H1 (cell line): ENCODE results near the gene SLC3A2. TPM values are rescaled to one million over a fixed set of nuclear protein-coding genes. Genes with fewer than 3 reads are reported as not detected.

Source experiments
- ASH2L ChIP-seq: fragments of 200-600, 300-600 bp; sonication (generic); IDR thresholded peaks from one replicate; pipeline ENCODE4 v1.7.1; 2017; ENCODE audit warnings: low read length
- ATF2 ChIP-seq: IDR thresholded peaks from 2 replicates; pipeline ENCODE4 v1.6.1; 2012; ENCODE audit warnings: low read length, inconsistent platforms
- BACH1 ChIP-seq: IDR thresholded peaks from 2 replicates; pipeline ENCODE4 v1.6.1; 2012; ENCODE audit warnings: low read length, improper control_type of control experiment
- BCL11A ChIP-seq, 2 experiments: IDR thresholded peaks; one replicate each; pipeline ENCODE4 v1.6.1; 2011; ENCODE audit warnings: low read depth in 2 of 2, low read length in 2 of 2, mild to moderate bottlenecking in 2 of 2
- BRCA1 ChIP-seq: IDR thresholded peaks from 2 replicates; pipeline ENCODE4 v1.6.1; 2012; ENCODE audit warnings: low read depth, low read length, improper control_type of control experiment
- CEBPB ChIP-seq: IDR thresholded peaks from 2 replicates; pipeline ENCODE4 v1.6.1; 2012; ENCODE audit warnings: low read depth, low read length
- CHD1 ChIP-seq: IDR thresholded peaks from 2 replicates; pipeline ENCODE4 v1.6.1; 2012; ENCODE audit warnings: low read depth, low read length, improper control_type of control experiment
- FOSL1 ChIP-seq: IDR thresholded peaks from 2 replicates; pipeline ENCODE4 v1.6.1; 2011; ENCODE audit warnings: mild to moderate bottlenecking, low read depth, low read length, moderate library complexity; ENCODE audit not compliant: insufficient read depth
- GTF2F1 ChIP-seq: IDR thresholded peaks from 2 replicates; pipeline ENCODE4 v1.6.1; 2012; ENCODE audit warnings: low read depth, low read length, improper control_type of control experiment, borderline replicate concordance
- KDM4A ChIP-seq: IDR thresholded peaks from one replicate; pipeline ENCODE4 v1.7.1; 2012; ENCODE audit warnings: low read depth, mild to moderate bottlenecking, moderate library complexity, low read length, inconsistent platforms; ENCODE audit not compliant: severe bottlenecking
- NANOG ChIP-seq: IDR thresholded peaks from 2 replicates; pipeline ENCODE4 v1.6.1; 2011; ENCODE audit warnings: low read length, low read depth, mild to moderate bottlenecking, inconsistent platforms; ENCODE audit not compliant: insufficient read depth, poor library complexity, severe bottlenecking
- NRF1 ChIP-seq: IDR thresholded peaks from 2 replicates; pipeline ENCODE4 v1.6.1; 2011; ENCODE audit warnings: mild to moderate bottlenecking, low read depth, low read length, improper control_type of control experiment
- RFX5 ChIP-seq: IDR thresholded peaks from 2 replicates; pipeline ENCODE4 v1.6.1; 2011; ENCODE audit warnings: low read depth, low read length, improper control_type of control experiment, borderline replicate concordance
- RXRA ChIP-seq: IDR thresholded peaks from 2 replicates; pipeline ENCODE4 v1.6.1; 2011; ENCODE audit warnings: low read depth, mild to moderate bottlenecking, low read length, moderate library complexity; ENCODE audit not compliant: insufficient read depth
- SIN3A ChIP-seq, 2 experiments: IDR thresholded peaks in 1 of 2; conservative IDR thresholded peaks in 1 of 2; 2 replicates each; pipeline ENCODE4 v1.6.1; 2011 to 2012; ENCODE audit warnings: low read length in 2 of 2, improper control_type of control experiment in 1 of 2, low read depth in 1 of 2, mild to moderate bottlenecking in 1 of 2
- polyA plus RNA-seq, 7 experiments: library from polyadenylated mRNA; depleted of rRNA in 3 of 7; stranded (reverse) in 5 of 7; unstranded in 2 of 7; fragments of >200 nt in 5 of 7; fragments of 200-250 nt in 2 of 7; gene quantifications; 1 replicate in 5 of 7; 2 replicates in 1 of 7; 4 replicates in 1 of 7; pipeline versions ENCODE4 v1.2.1 to v1.2.3, GENCODE V29; 2011 to 2013; ENCODE audit warnings: missing spikeins in 2 of 7, mixed read lengths in 2 of 7
- total RNA-seq: library from RNA; stranded (reverse); fragmentation: NEBNext Ultra II Directional; extraction: Animal tissue kit (Norgen Biotek cat#: 25700); gene quantifications from 2 replicates; pipeline ENCODE4 v1.2.1, GENCODE V29; 2021
- TF ChIP-seq, protein P1 (sequence below), 3 experiments: IDR thresholded peaks; 1 replicate in 2 of 3; 2 replicates in 1 of 3; pipeline versions ENCODE4 v1.5.1 to v1.6.1; 2011; ENCODE audit warnings: low read length in 3 of 3, mild to moderate bottlenecking in 3 of 3, inconsistent platforms in 2 of 3, low read depth in 1 of 3, moderate library complexity in 1 of 3; ENCODE audit not compliant: insufficient read depth in 1 of 3; ENCODE audit errors: control extremely low read depth in 1 of 3
- TF ChIP-seq, protein P2 (sequence below): IDR thresholded peaks from 2 replicates; pipeline ENCODE4 v1.6.1; 2012; ENCODE audit warnings: inconsistent platforms

SLC3A2 gene
- total and polyA plus RNA-seq, 2 of the 8 experiments (the other 6 are each of a cell fraction or from before 2014, with no cell fraction given): 410 to 435 TPM

- TF ChIP-seq, protein P1, sequence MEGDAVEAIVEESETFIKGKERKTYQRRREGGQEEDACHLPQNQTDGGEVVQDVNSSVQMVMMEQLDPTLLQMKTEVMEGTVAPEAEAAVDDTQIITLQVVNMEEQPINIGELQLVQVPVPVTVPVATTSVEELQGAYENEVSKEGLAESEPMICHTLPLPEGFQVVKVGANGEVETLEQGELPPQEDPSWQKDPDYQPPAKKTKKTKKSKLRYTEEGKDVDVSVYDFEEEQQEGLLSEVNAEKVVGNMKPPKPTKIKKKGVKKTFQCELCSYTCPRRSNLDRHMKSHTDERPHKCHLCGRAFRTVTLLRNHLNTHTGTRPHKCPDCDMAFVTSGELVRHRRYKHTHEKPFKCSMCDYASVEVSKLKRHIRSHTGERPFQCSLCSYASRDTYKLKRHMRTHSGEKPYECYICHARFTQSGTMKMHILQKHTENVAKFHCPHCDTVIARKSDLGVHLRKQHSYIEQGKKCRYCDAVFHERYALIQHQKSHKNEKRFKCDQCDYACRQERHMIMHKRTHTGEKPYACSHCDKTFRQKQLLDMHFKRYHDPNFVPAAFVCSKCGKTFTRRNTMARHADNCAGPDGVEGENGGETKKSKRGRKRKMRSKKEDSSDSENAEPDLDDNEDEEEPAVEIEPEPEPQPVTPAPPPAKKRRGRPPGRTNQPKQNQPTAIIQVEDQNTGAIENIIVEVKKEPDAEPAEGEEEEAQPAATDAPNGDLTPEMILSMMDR (IDR thresholded peaks at IDR 0.05; ENCODE audit: control extremely low read depth in 1 of 3, insufficient read depth in 1 of 3, low read depth in 1 of 3, low read length in 3 of 3): no peak
- TF ChIP-seq, protein P2, sequence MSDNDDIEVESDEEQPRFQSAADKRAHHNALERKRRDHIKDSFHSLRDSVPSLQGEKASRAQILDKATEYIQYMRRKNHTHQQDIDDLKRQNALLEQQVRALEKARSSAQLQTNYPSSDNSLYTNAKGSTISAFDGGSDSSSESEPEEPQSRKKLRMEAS: no peak
- TF ChIP-seq CHD1: no peak
- no peak for TF ChIP-seq KDM4A
- no peak for TF ChIP-seq NRF1
- no peak for TF ChIP-seq SIN3A (conservative IDR thresholded peaks at IDR 0.05 in 1 of 2, IDR thresholded peaks at IDR 0.05 in 1 of 2; ENCODE audit: low read depth in 1 of 2, low read length in 2 of 2)
- TF ChIP-seq FOSL1: no peak
- TF ChIP-seq BCL11A (IDR thresholded peaks at IDR 0.05; ENCODE audit: low read depth in 2 of 2, low read length in 2 of 2): no peak
- no peak for TF ChIP-seq RFX5
- TF ChIP-seq BACH1: no peak
- TF ChIP-seq ASH2L: peak; percentile 67
- TF ChIP-seq CEBPB: no peak
- TF ChIP-seq GTF2F1: no peak
- no peak for TF ChIP-seq NANOG
- TF ChIP-seq ATF2: no peak
- no peak for TF ChIP-seq RXRA
- TF ChIP-seq BRCA1: no peak
Observed at GRCh38 chr11:62842171-62842741, 38.4 kb upstream of the SLC3A2 start (continued).
